KOPT-K1 (cell line): ENCODE measurements around the gene CCDC9B.

Source experiments
- H3K27ac ChIP-seq: fragments of 200-600 bp; sonication (generic); 2 replicates; pipeline ENCODE4 v1.5.1; 2016; ENCODE audit warnings: antibody characterized with exemption, mild to moderate bottlenecking, low read depth, low read length; ENCODE audit not compliant: poor library complexity, severe bottlenecking
- H3K36me3 ChIP-seq: fragments of 200-600 bp; sonication (generic); 2 replicates; pipeline ENCODE4 v1.5.1; 2017; ENCODE audit warnings: antibody characterized with exemption, mild to moderate bottlenecking, low read length, moderate library complexity; ENCODE audit not compliant: insufficient read depth
- H3K9me3 ChIP-seq: fragments of 200-600 bp; sonication (generic); 2 replicates; pipeline ENCODE4 v1.5.1; 2017; ENCODE audit warnings: antibody characterized with exemption, low read length, mild to moderate bottlenecking; ENCODE audit not compliant: insufficient read depth, poor library complexity, severe bottlenecking

CCDC9B gene

DNA sequence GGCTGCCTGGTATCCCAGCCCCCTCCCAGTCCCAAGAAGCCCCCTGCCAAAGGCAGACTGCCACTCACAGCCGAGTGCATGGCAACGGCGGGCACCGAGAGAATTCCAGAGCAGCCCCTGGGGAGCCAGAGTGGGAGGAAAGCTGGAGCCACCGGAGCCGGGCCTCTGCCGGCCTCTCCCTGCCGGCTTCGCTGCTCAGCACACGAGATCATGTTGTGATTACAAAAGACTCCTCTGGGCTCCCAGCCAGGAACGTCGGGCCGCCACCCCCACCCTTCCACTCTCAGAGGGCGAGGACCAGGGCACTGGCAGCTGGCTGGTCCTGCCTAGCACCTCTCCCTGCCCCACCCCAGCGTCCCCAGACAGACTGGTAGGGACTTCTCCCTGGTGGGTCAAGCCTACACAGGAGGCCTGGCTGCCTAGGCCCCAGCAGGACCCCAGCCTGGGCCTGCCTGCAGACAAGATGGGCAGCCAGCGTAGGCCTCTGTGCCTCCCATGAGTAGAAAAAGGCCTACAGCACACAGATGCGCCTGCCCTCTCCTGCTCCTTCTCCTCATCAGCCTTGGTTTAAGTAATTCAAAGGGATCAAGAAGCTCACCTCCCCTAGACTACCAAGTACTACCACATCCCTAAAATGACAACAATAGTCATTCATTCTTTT, at the start of gene CCDC9B:
TSS of gene CCDC9B (minus strand) at position 200 of the 661 bp plus-strand sequence. CDS start at position 80, 120 bp downstream.
- H3K27ac ChIP-seq, result no peak within 1 kb of the TSS

GRCh38 chr15:40389824-40390595, 49.3 kb upstream of the CCDC9B start:
- H3K36me3 ChIP-seq, result peaks cover 99% of the 10 kb centered on the region
- no peaks in the 10 kb centered on the region for H3K9me3 ChIP-seq
- H3K27ac ChIP-seq, result no peak overlapping the region

More for the DNA sequence above, at the start of gene CCDC9B:
- Histone ChIP-seq H3K36me3 (no peaks in the 10 kb centered on the region), H3K9me3 (no peaks in the 10 kb centered on the region)

GRCh38 chr15:40388941-40389823, 48.4 kb upstream of the CCDC9B start:
- H3K27ac ChIP-seq, result no peak overlapping the region

GRCh38 chr15:40386480-40386879, 45.7 kb upstream of the CCDC9B start:
- Histone ChIP-seq H3K9me3 (no peaks in the 10 kb centered on the region), H3K27ac (no peak overlapping the region), H3K36me3 (peaks cover 71% of the 10 kb centered on the region)

More at GRCh38 chr15:40388941-40389823, 48.4 kb upstream of the CCDC9B start:
- peaks cover 98% of the 10 kb centered on the region for H3K36me3 ChIP-seq
- H3K9me3 ChIP-seq, result no peaks in the 10 kb centered on the region

GRCh38 chr15:40382580-40383456, 42.1 kb upstream of the CCDC9B start, which contains the start of gene KNSTRN:
KNSTRN (plus strand) TSS chr15:40382721; CDS start chr15:40382836, 115 bp downstream.
- Histone ChIP-seq H3K9me3 (no peaks in the 10 kb centered on the region), H3K36me3 (peaks cover 35% of the 10 kb centered on the region), H3K27ac (peak within 1 kb of the TSS; percentile 86)

DNA sequence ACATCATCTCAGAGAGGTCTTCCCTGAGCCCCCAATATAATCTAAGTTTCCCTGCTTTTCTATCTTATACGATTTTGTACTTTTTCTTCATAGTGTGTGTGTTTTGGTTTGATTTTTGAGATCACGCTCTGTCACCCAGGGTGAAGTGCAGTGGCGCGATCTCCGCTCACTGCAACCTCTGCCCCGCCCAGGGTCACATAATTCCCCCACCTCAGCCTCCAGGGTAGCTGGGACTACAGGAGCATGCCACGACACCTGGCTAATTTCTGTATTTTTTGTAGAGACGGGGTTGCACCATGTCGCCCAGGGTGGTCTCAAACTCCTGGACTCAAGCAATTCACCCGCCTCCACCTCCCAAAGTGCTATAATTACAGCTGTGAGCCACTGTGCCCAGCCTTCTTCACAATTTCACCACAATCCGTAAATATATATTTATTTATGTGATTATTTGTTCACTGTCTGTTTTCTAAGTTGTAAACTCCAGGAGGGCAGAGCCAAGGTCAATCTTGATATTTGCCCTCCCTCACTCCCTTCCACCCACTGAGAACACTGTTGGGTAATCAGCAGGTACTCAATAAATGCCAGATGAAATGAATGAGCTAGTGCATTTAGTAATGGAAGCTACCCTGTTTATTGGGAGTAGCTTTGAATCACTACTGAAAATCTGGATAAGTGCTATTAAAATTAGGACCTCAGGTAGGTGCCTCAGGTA, 41.2 kb upstream of the CCDC9B start:
- no peaks in the 10 kb centered on the region for H3K9me3 ChIP-seq
- no peak overlapping the region for H3K27ac ChIP-seq
- peaks cover 26% of the 10 kb centered on the region for H3K36me3 ChIP-seq

- Histone ChIP-seq H3K36me3 (peaks cover 13% of the 10 kb centered on the region), H3K9me3 (no peaks in the 10 kb centered on the region), H3K27ac (no peak overlapping the region)
Observed at GRCh38 chr15:40380636-40381035, 39.9 kb upstream of the CCDC9B start.

DNA sequence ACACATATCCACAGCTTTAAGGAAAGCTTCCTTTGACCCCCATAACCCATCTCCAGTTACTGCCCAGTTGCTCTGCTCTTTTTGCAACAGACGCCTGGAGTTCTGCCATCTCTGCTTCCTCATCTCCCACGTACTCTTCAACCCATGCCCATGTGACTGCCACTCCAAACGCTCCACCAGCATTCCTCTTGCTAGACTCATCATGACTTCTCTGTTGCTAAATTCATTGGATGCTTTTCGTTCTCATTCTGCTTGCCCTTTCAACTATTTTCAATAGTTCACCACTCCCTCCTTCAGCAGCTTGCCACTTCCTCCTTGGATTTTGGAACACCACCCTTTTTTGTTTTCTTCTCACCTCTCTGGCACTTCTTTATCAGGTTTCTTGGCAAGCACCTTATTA, 39.1 kb upstream of the CCDC9B start:
- H3K27ac ChIP-seq, result no peak overlapping the region
- peaks cover 5% of the 10 kb centered on the region for H3K36me3 ChIP-seq
- no peaks in the 10 kb centered on the region for H3K9me3 ChIP-seq

- Histone ChIP-seq H3K9me3 (no peaks in the 10 kb centered on the region), H3K36me3 (0 out of 2 replicates have a peak, but pooled peaks cover under 1% of the 10 kb centered on the region), H3K27ac (no peak overlapping the region)
Observed at GRCh38 chr15:40379374-40379773, 38.6 kb upstream of the CCDC9B start.

GRCh38 chr15:40377606-40378005, 36.9 kb upstream of the CCDC9B start:
- Histone ChIP-seq H3K27ac (no peak overlapping the region), H3K36me3 (no peaks in the 10 kb centered on the region), H3K9me3 (no peaks in the 10 kb centered on the region)

GRCh38 chr15:40372981-40373380, 32.2 kb upstream of the CCDC9B start:
- Histone ChIP-seq H3K27ac (no peak overlapping the region), H3K9me3 (no peaks in the 10 kb centered on the region), H3K36me3 (no peaks in the 10 kb centered on the region)

DNA sequence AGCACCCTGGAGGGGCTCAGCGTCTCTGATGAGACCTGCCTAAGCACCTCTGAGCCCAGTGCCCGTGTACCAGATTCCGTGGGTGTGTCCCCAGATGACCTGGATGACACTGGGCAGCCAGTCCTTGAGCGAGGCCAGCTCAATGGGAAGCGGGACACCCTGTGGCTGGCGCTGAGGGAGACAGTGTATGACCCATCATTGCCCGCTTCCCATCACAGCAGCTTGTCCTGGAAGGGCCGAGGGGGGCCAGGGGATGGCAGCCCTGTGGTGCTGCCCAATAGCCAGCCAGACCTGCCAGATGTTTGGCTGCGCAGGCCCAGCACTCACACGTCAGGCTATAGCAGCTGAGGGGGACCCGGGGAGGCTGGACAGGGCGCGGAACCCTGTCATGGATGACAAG, 29.2 kb upstream of the CCDC9B start:
- Histone ChIP-seq H3K36me3 (no peaks in the 10 kb centered on the region), H3K9me3 (no peaks in the 10 kb centered on the region)

DNA sequence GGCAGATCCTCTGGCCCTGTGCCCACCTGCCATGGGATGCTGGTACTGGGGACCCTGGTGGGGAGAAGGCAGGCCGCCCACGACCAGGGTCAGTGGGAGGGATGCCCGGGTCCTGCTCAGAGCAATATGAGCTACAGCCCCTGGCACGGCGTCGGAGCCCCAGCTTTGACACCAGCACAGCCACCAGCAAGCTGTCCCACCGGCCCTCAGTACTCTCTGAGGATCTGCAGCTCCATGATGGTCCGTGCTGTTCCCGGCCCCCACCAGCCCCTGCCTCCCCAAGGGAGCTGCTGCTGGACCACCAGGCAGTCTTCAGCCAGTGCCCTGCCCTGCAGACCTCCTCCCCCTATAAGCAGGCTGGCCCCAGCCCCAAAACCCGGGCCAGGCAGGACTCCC, 28.7 kb upstream of the CCDC9B start:
- H3K36me3 ChIP-seq, result no peaks in the 10 kb centered on the region
- H3K9me3 ChIP-seq, result no peaks in the 10 kb centered on the region
- no peak overlapping the region for H3K27ac ChIP-seq

More for the DNA sequence above, 29.2 kb upstream of the CCDC9B start:
- no peak overlapping the region for H3K27ac ChIP-seq
